Right atrium auricular region (tissue), 2 donors: Measurements from ENCODE around the gene LRRC27. TPM values are rescaled to one million over a fixed set of nuclear protein-coding genes. Genes with fewer than 3 reads are reported as not detected.
"Not testable (repeated sequence)": the region's sequence is repeated elsewhere in the genome, so short reads cannot be mapped to it uniquely, and the experiment has no call there.

ENCODE experiments used
- DNase-seq: peaks from one replicate; pipeline ENCODE4 v3.0.0-alpha.2; 2019; ENCODE audit warnings: low spot score
- H3K27ac ChIP-seq, 2 donors: fragments of 200-600 bp; sonication (generic); 1 replicate in 1 of 2; 2 replicates in 1 of 2; pipeline ENCODE4 v1.5.1; 2016 to 2019
- H3K27me3 ChIP-seq, 2 donors: fragments of 200-600 bp; sonication (generic); one replicate each; pipeline versions ENCODE4 v1.5.1 to v1.6.0; 2017 to 2019
- H3K36me3 ChIP-seq: fragments of 200-600 bp; sonication (generic); one replicate; pipeline ENCODE4 v1.5.1; 2016
- H3K4me1 ChIP-seq, 2 donors: fragments of 200-600 bp; sonication (generic); one replicate each; pipeline versions ENCODE4 v1.5.1 to v1.6.0; 2017 to 2019
- H3K4me3 ChIP-seq, 2 donors: fragments of 200-600 bp; sonication (generic); 1 replicate in 1 of 2; 2 replicates in 1 of 2; pipeline ENCODE4 v1.5.1; 2017 to 2019; ENCODE audit warnings: mild to moderate bottlenecking in 1 of 2, moderate library complexity in 1 of 2
- H3K9me3 ChIP-seq, 2 donors: fragments of 200-600 bp; sonication (generic); one replicate each; pipeline ENCODE4 v1.5.1; 2019
- CTCF ChIP-seq, 2 donors: fragments of 200-600 bp; sonication (generic); IDR thresholded peaks; one replicate each; pipeline ENCODE4 v1.5.1; 2019; ENCODE audit warnings: antibody characterized with exemption in 2 of 2
- total RNA-seq, 2 donors: library from RNA; depleted of rRNA; stranded (reverse); fragments of >200 nt; gene quantifications; one replicate each; pipeline ENCODE4 v1.1.0, GENCODE V29; 2016

LRRC27 gene
- total RNA-seq, 2 donors from 2014 or later = 2.6 to 4.6 TPM

- Histone ChIP-seq H3K9me3 (no peaks in the 10 kb centered on the region), H3K4me1 (no peaks in the 10 kb centered on the region), H3K27me3 (no peaks in the 10 kb centered on the region), H3K4me3 (no peak overlapping the region), H3K27ac (no peak overlapping the region), H3K36me3 (peaks cover 1% of the 10 kb centered on the region)
- no peak for TF ChIP-seq CTCF (IDR thresholded peaks at IDR 0.05)
- no peak for DNase-seq
Observed at GRCh38 chr10:132349766-132350165, 17.8 kb downstream of the LRRC27 start.

GRCh38 chr10:132350391-132350790 is 18.4 kb downstream of the LRRC27 start:
- no peaks in the 10 kb centered on the region for H3K36me3 ChIP-seq
- no peak for DNase-seq
- H3K27me3 ChIP-seq = no peaks in the 10 kb centered on the region
- no peaks in the 10 kb centered on the region for H3K4me1 ChIP-seq
- no peak overlapping the region for H3K27ac ChIP-seq
- no peak overlapping the region for H3K4me3 ChIP-seq
- H3K9me3 ChIP-seq = no peaks in the 10 kb centered on the region
- no peak for TF ChIP-seq CTCF (IDR thresholded peaks at IDR 0.05)

DNA sequence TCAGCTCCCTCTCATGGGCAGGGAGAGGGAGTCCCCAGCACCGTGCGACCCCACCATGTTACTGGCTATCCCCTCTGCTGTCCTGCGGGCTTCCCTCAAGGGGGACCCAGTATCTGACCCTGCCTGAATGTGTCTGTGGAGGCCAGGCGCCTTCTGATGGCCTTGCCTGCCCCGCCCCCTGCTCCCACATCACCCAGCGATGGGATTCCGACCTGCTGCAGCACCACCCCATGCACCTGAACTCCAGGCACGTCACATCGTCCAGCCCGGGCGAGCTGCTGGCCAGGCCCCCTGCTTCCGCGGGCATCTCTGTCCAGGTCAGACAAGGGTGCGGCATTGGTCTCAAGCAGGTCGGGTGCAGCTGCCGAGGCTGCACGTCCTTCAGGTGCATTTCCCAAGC is 19.0 kb downstream of the LRRC27 start:
- no peak for DNase-seq
- Histone ChIP-seq H3K36me3 (no peaks in the 10 kb centered on the region), H3K27ac (no peak overlapping the region), H3K4me3 (no peak overlapping the region), H3K4me1 (no peaks in the 10 kb centered on the region), H3K9me3 (no peaks in the 10 kb centered on the region), H3K27me3 (no peaks in the 10 kb centered on the region)
- no peak for TF ChIP-seq CTCF (IDR thresholded peaks at IDR 0.05)

DNA sequence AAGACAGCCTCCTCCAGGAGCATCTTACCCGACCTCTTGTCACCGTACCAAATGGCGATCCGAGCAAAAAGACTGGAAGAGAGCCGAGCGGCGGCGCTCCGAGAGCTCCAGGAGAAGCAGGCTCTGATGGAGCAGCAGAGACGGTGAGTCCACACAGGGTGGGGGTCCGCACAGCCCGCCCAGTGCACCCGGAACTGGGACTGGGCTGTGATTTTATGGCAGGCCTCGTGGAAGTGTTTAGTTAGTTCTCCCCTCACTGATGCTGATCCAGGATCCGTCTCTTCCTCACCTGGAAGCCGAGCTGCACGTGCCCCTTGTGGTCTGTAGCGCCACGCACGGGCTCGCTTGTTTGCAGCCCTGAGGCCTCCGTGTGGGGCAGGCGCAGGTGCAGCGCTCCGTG is 19.6 kb downstream of the LRRC27 start:
- DNase-seq = no peak
- no peaks in the 10 kb centered on the region for H3K27me3 ChIP-seq
- no peak for TF ChIP-seq CTCF (IDR thresholded peaks at IDR 0.05)

GRCh38 chr10:132352462-132353308 is 20.7 kb downstream of the LRRC27 start:
- not testable (repeated sequence) for H3K27me3 ChIP-seq, H3K27ac ChIP-seq, H3K9me3 ChIP-seq, H3K4me1 ChIP-seq, H3K4me3 ChIP-seq, H3K36me3 ChIP-seq
- peak; percentile 68 for DNase-seq
- TF ChIP-seq CTCF (IDR thresholded peaks at IDR 0.05) = peak; percentile 73 to 91

More for the DNA sequence above, 19.6 kb downstream of the LRRC27 start:
- Histone ChIP-seq H3K27ac (no peak overlapping the region), H3K9me3 (no peaks in the 10 kb centered on the region), H3K4me1 (no peaks in the 10 kb centered on the region), H3K4me3 (no peak overlapping the region), H3K36me3 (no peaks in the 10 kb centered on the region)
